ENCODE results near the gene PIP5KL1. TPM values are rescaled to one million over a fixed set of nuclear protein-coding genes. Genes with fewer than 3 reads are reported as not detected.

PIP5KL1 gene
- total and polyA plus RNA-seq, 2 donors from 2014 or later = 3.0 to 4.3 TPM

GRCh38 chr9:127962278-127962677, 31.7 kb upstream of the PIP5KL1 start:
- Histone ChIP-seq H3K27ac (ENCODE audit: low read depth in 2 of 2, low read length in 2 of 2) (no peak overlapping the region), H3K4me1 (ENCODE audit: control insufficient read depth in 2 of 3, insufficient read depth in 2 of 3, low read depth in 1 of 3, low read length in 3 of 3) (peaks cover 0 to 50% (median 43%) of the 10 kb centered on the region in 3 donors), H3K9ac (ENCODE audit: low read length in 3 of 3) (no peak overlapping the region), H3K9me3 (ENCODE audit: control insufficient read depth in 2 of 3, insufficient read depth in 1 of 3, low read length in 3 of 3) (no peaks in the 10 kb centered on the region), H3K36me3 (ENCODE audit: control insufficient read depth in 2 of 3, insufficient read depth in 3 of 3, low read length in 3 of 3) (no peaks in the 10 kb centered on the region), H3K27me3 (ENCODE audit: control insufficient read depth, insufficient read depth, low read length) (no peaks in the 10 kb centered on the region), H3K4me3 (ENCODE audit: low read length in 3 of 3) (no peak overlapping the region)
- no peak for TF ChIP-seq CTCF (IDR thresholded peaks at IDR 0.05; ENCODE audit: borderline replicate concordance, extremely low read depth, insufficient read depth)
- intact Hi-C loops (cut with DNase I) = no loop called here
- FAIRE-seq (no peak), DNase-seq (no peak)

- no peaks in the 10 kb centered on the region for H3K36me3 ChIP-seq (ENCODE audit: control insufficient read depth in 2 of 3, insufficient read depth in 3 of 3, low read length in 3 of 3)
- H3K27ac ChIP-seq (ENCODE audit: low read depth in 2 of 2, low read length in 2 of 2) = no peak overlapping the region
- FAIRE-seq = no peak
- peaks cover 0 to 45% (median 37%) of the 10 kb centered on the region in 3 donors for H3K4me1 ChIP-seq (ENCODE audit: control insufficient read depth in 2 of 3, insufficient read depth in 2 of 3, low read depth in 1 of 3, low read length in 3 of 3)
- no peaks in the 10 kb centered on the region for H3K9me3 ChIP-seq (ENCODE audit: control insufficient read depth in 2 of 3, insufficient read depth in 1 of 3, low read length in 3 of 3)
- intact Hi-C loops (cut with DNase I) = no loop called here
- H3K4me3 ChIP-seq (ENCODE audit: low read length in 3 of 3) = no peak overlapping the region
- TF ChIP-seq CTCF (IDR thresholded peaks at IDR 0.05; ENCODE audit: borderline replicate concordance, extremely low read depth, insufficient read depth) = no peak
- no peaks in the 10 kb centered on the region for H3K27me3 ChIP-seq (ENCODE audit: control insufficient read depth, insufficient read depth, low read length)
- peak overlapping the region in 1 of 3 donors; percentile 34 for H3K9ac ChIP-seq (ENCODE audit: low read length in 3 of 3)
- DNase-seq = peak in 1 of 5 donors; percentile 63
Measured at GRCh38 chr9:127961613-127962155, 31.1 kb upstream of the PIP5KL1 start.

DNA sequence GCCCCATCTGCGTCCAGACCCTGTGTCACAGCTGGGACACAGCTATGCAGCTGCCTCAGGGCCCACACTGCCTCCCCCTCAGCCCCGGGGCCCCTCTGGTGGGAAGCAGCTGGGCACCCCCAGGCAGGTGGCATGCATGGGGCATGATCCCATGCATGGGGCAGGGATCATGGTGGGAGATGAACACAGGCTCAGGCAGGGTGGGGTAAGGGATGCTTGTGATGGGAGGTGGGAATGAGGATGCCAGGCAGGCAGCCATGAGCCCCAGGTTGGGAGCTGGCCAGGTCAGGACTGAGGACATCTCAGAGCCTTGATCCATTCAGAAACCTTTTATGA, 30.5 kb upstream of the PIP5KL1 start:
- H3K9ac ChIP-seq (ENCODE audit: low read length in 3 of 3) = peak overlapping the region in 1 of 3 donors; percentile 34
- H3K4me1 ChIP-seq (ENCODE audit: control insufficient read depth in 2 of 3, insufficient read depth in 2 of 3, low read depth in 1 of 3, low read length in 3 of 3) = peaks cover 0 to 39% (median 32%) of the 10 kb centered on the region in 3 donors
- H3K9me3 ChIP-seq (ENCODE audit: control insufficient read depth in 2 of 3, insufficient read depth in 1 of 3, low read length in 3 of 3) = no peaks in the 10 kb centered on the region
- no peaks in the 10 kb centered on the region for H3K27me3 ChIP-seq (ENCODE audit: control insufficient read depth, insufficient read depth, low read length)
- no peak overlapping the region for H3K4me3 ChIP-seq (ENCODE audit: low read length in 3 of 3)
- intact Hi-C loops (cut with DNase I) = no loop called here
- TF ChIP-seq CTCF (IDR thresholded peaks at IDR 0.05; ENCODE audit: borderline replicate concordance, extremely low read depth, insufficient read depth) = no peak
- H3K36me3 ChIP-seq (ENCODE audit: control insufficient read depth in 2 of 3, insufficient read depth in 3 of 3, low read length in 3 of 3) = no peaks in the 10 kb centered on the region
- DNase-seq (no peak), FAIRE-seq (no peak)
- H3K27ac ChIP-seq (ENCODE audit: low read depth in 2 of 2, low read length in 2 of 2) = peak overlapping the region; percentile 63 to 84

Measured in kidney (tissue), 14 donors.